Measurements from ENCODE around the gene UBAP2L.

GRCh38 chr1:154186852-154187501, 33.8 kb upstream of the UBAP2L start:
- no peak for TF ChIP-seq EP300 (IDR thresholded peaks at IDR 0.05)
- TF ChIP-seq CTCF (IDR thresholded peaks at IDR 0.05) = no peak
- no peak for TF ChIP-seq POLR2A (IDR thresholded peaks at IDR 0.05)
